ENCODE data around the gene IFNE.

Gene IFNE

DNA sequence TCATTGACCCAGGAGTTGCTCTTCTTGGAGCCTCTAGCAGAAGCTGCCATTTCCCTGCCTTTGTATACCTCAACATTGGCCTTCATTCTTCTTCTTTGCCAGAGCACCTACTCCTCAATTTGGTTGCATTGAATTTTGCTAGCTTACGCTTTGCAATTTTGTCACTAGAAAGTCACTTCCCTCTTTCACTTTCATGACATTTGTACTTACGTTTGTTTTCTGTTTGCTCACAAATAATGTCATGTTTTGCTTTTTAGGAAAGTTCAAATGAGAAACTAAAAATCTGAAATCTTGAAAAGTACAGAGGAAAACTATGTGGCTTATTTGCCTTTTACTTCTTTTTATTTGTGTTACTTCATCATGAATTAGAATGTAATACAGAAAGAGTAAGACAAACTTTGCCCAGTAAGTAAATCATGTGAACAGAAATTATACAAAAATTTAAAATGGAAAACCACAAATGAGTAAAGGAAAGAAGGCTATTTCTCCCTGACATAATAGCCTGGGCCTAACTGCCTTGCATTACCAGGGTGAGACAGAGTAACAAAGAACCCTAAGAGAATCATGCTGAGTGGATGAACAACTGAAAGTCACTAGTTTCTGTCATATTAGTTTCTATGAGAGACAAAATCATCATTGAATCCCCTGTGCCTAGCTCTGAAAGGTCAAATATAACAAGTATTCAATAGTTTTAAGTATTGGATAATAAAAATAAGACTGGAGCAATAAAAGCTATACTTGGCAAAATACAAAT lies 49.3 kb downstream of the IFNE start:
- Histone ChIP-seq H3K27me3 (replicated peaks; ENCODE audit: control insufficient read depth, insufficient read depth, low read length, poor library complexity, severe bottlenecking) (no peaks in the 10 kb centered on the region), H3K4me3 (ENCODE audit: insufficient read depth, low read depth, low read length, poor library complexity, severe bottlenecking) (no peak overlapping the region), H3K27ac (ENCODE audit: insufficient read depth, low read length, poor library complexity, severe bottlenecking) (no peak overlapping the region), H3K4me1 (ENCODE audit: control insufficient read depth, insufficient read depth, low read length, poor library complexity, severe bottlenecking) (no peaks in the 10 kb centered on the region), H3K9me3 (ENCODE audit: control insufficient read depth, low read length) (no peaks in the 10 kb centered on the region), H3K36me3 (ENCODE audit: control insufficient read depth, insufficient read depth, low read length) (no peaks in the 10 kb centered on the region)
- DNase-seq = no peak

All from effector memory CD4-positive, alpha-beta T cell (primary cell).